Suprapubic skin (tissue), 4 donors: Measurements from ENCODE around the gene SEL1L3. TPM values are rescaled to one million over a fixed set of nuclear protein-coding genes. Genes with fewer than 3 reads are reported as not detected.

ENCODE experiments used
- DNase-seq, 2 donors: peaks; one replicate each; pipeline ENCODE4 v3.0.0-alpha.2; 2019; ENCODE audit warnings: low spot score in 2 of 2
- H3K27ac ChIP-seq: fragments of 200-600 bp; sonication (generic); one replicate; pipeline ENCODE4 v1.5.1; 2019
- H3K27me3 ChIP-seq: fragments of 200-600 bp; sonication (generic); one replicate; pipeline ENCODE4 v1.5.1; 2019
- H3K36me3 ChIP-seq: fragments of 200-600 bp; sonication (generic); one replicate; pipeline ENCODE4 v1.5.1; 2019
- H3K4me1 ChIP-seq: fragments of 200-600 bp; sonication (generic); one replicate; pipeline ENCODE4 v1.5.1; 2019
- H3K4me3 ChIP-seq: fragments of 200-600 bp; sonication (generic); one replicate; pipeline ENCODE4 v1.5.1; 2019; ENCODE audit warnings: mild to moderate bottlenecking
- H3K9me3 ChIP-seq: fragments of 200-600 bp; sonication (generic); one replicate; pipeline ENCODE4 v1.5.1; 2019
- CTCF ChIP-seq, 2 donors: fragments of 200-600 bp in 1 of 2; fragments of 450-650 bp in 1 of 2; sonication (generic) in 1 of 2; IDR thresholded peaks; one replicate each; pipeline ENCODE4 v1.5.1; 2016 to 2019; ENCODE audit warnings: antibody characterized with exemption in 2 of 2, mild to moderate bottlenecking in 1 of 2, moderate library complexity in 1 of 2
- EP300 ChIP-seq: sonication (generic); formaldehyde crosslinking; IDR thresholded peaks from one replicate; pipeline ENCODE4 v1.6.1; 2017; ENCODE audit warnings: antibody characterized with exemption
- POLR2A ChIP-seq, 2 donors: fragments of 450-650 bp; IDR thresholded peaks; one replicate each; pipeline ENCODE4 v1.6.1; 2017; ENCODE audit warnings: antibody characterized with exemption in 2 of 2, mild to moderate bottlenecking in 2 of 2, moderate library complexity in 2 of 2
- POLR2AphosphoS5 ChIP-seq, 3 donors: sonication (generic); formaldehyde crosslinking; IDR thresholded peaks; one replicate each; pipeline ENCODE4 v1.6.1; 2017; ENCODE audit warnings: antibody characterized with exemption in 3 of 3
- WGBS: methylation state at CpG from one replicate; pipeline ENCODE4 v1.1.5; 2018; 5-methylcytosine and 5-hydroxymethylcytosine counted together
- total RNA-seq, 4 donors: library from RNA; depleted of rRNA; stranded (reverse); fragments of >200 nt; gene quantifications; one replicate each; pipeline ENCODE4 v1.1.0, GENCODE V29; 2016

SEL1L3 gene
- total RNA-seq, 4 donors from 2014 or later = 5.5 to 16.0 (median 12.3) TPM

GRCh38 chr4:25750874-25751273, 111.9 kb downstream of the SEL1L3 start:
- no peak overlapping the region for H3K4me3 ChIP-seq
- whole genome bisulfite sequencing = 81% methylated on average over 4 of the region's 4 CpGs
- no peaks in the 10 kb centered on the region for H3K4me1 ChIP-seq
- no peaks in the 10 kb centered on the region for H3K36me3 ChIP-seq
- no peak for DNase-seq
- no peak overlapping the region for H3K27ac ChIP-seq
- TF ChIP-seq POLR2A (IDR thresholded peaks at IDR 0.05) (no peak), CTCF (IDR thresholded peaks at IDR 0.05) (no peak), EP300 (no peak), POLR2AphosphoS5 (IDR thresholded peaks at IDR 0.05) (no peak)
- no peaks in the 10 kb centered on the region for H3K27me3 ChIP-seq
- H3K9me3 ChIP-seq = no peaks in the 10 kb centered on the region

GRCh38 chr4:25749150-25749794, 113.5 kb downstream of the SEL1L3 start:
- H3K27ac ChIP-seq = no peak overlapping the region
- 57% methylated on average over 5 of the region's 5 CpGs for WGBS
- no peak for DNase-seq
- H3K9me3 ChIP-seq = no peaks in the 10 kb centered on the region
- no peaks in the 10 kb centered on the region for H3K4me1 ChIP-seq
- H3K27me3 ChIP-seq = no peaks in the 10 kb centered on the region
- no peak overlapping the region for H3K4me3 ChIP-seq
- no peaks in the 10 kb centered on the region for H3K36me3 ChIP-seq
- TF ChIP-seq POLR2AphosphoS5 (IDR thresholded peaks at IDR 0.05) (no peak), CTCF (IDR thresholded peaks at IDR 0.05) (no peak), POLR2A (IDR thresholded peaks at IDR 0.05) (no peak), EP300 (no peak)

GRCh38 chr4:25743971-25744370, 118.8 kb downstream of the SEL1L3 start:
- no peaks in the 10 kb centered on the region for H3K4me1 ChIP-seq
- no peak overlapping the region for H3K27ac ChIP-seq
- H3K4me3 ChIP-seq = no peak overlapping the region
- 78% methylated on average over 3 of the region's 3 CpGs for WGBS
- H3K36me3 ChIP-seq = no peaks in the 10 kb centered on the region
- no peak for DNase-seq
- no peaks in the 10 kb centered on the region for H3K27me3 ChIP-seq
- no peaks in the 10 kb centered on the region for H3K9me3 ChIP-seq
- TF ChIP-seq POLR2AphosphoS5 (IDR thresholded peaks at IDR 0.05) (no peak), POLR2A (IDR thresholded peaks at IDR 0.05) (no peak), EP300 (no peak), CTCF (IDR thresholded peaks at IDR 0.05) (no peak)

GRCh38 chr4:25729564-25729963, 133.2 kb downstream of the SEL1L3 start:
- Histone ChIP-seq H3K36me3 (no peaks in the 10 kb centered on the region), H3K27me3 (no peaks in the 10 kb centered on the region), H3K4me1 (no peaks in the 10 kb centered on the region), H3K27ac (no peak overlapping the region), H3K4me3 (no peak overlapping the region), H3K9me3 (no peaks in the 10 kb centered on the region)
- TF ChIP-seq EP300 (no peak), POLR2A (IDR thresholded peaks at IDR 0.05) (no peak), POLR2AphosphoS5 (IDR thresholded peaks at IDR 0.05) (no peak), CTCF (IDR thresholded peaks at IDR 0.05) (no peak)
- WGBS = 89% methylated on average over 9 of the region's 9 CpGs
- DNase-seq = no peak

- no peak for TF ChIP-seq CTCF (IDR thresholded peaks at IDR 0.05)
- TF ChIP-seq POLR2AphosphoS5 (IDR thresholded peaks at IDR 0.05) = no peak
- no peak for TF ChIP-seq POLR2A (IDR thresholded peaks at IDR 0.05)
- TF ChIP-seq EP300 = no peak
- Histone ChIP-seq H3K36me3 (no peaks in the 10 kb centered on the region), H3K9me3 (no peaks in the 10 kb centered on the region), H3K4me3 (no peak overlapping the region), H3K4me1 (no peaks in the 10 kb centered on the region), H3K27me3 (no peaks in the 10 kb centered on the region), H3K27ac (no peak overlapping the region)
- DNase-seq = no peak
- WGBS = 41% methylated on average over 3 of the region's 3 CpGs
Measured at GRCh38 chr4:25728886-25729285, 133.9 kb downstream of the SEL1L3 start.
